ENCODE results near the gene ZNF524. TPM values are rescaled to one million over a fixed set of nuclear protein-coding genes. Genes with fewer than 3 reads are reported as not detected.
A peak's percentile ranks its signal among the peaks of the same experiment; 100 is the strongest.

Gene ZNF524
- total RNA-seq, 1 donor = 4.7 TPM

DNA sequence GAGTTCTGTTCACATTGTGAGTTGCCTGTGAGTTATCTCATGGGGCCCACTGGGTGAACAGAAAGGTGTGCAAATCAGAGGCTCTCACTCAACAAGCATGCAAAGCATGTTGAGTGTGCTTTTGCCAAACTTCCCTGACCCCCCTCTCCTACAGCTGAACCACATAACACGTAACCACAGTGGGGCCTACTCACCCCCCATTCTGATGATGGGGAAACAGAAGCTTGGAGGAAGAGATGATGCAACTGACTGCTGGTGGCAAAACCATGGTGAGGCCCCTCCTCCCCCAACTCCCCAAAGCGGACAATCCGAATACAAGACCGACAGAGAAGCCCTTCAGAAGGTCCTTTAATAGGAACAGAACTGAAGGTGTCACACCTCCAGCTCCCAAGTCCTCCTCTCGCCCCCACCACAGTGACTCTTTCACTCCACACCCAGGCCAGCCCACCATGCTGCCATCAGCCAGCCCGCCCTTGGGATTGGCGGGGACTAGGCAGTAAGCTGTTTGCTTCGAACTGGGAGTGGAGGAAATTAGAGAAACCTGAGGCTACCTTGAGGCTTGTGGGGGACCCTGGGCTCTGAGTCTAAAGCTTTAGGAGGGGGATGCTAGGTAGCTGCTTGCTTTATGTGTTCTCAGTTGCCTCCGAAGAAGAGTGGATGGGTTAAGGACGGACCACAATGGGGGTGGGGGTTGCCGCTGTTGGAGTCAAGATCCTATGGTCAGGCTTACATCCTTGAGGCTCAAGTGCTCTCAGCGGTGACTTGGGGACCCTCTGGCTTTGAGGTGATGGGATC, 20.5 kb downstream of the ZNF524 start:
- no peak overlapping the region for H3K4me3 ChIP-seq (ENCODE audit: low read depth, low read length)
- TF ChIP-seq, protein P1, sequence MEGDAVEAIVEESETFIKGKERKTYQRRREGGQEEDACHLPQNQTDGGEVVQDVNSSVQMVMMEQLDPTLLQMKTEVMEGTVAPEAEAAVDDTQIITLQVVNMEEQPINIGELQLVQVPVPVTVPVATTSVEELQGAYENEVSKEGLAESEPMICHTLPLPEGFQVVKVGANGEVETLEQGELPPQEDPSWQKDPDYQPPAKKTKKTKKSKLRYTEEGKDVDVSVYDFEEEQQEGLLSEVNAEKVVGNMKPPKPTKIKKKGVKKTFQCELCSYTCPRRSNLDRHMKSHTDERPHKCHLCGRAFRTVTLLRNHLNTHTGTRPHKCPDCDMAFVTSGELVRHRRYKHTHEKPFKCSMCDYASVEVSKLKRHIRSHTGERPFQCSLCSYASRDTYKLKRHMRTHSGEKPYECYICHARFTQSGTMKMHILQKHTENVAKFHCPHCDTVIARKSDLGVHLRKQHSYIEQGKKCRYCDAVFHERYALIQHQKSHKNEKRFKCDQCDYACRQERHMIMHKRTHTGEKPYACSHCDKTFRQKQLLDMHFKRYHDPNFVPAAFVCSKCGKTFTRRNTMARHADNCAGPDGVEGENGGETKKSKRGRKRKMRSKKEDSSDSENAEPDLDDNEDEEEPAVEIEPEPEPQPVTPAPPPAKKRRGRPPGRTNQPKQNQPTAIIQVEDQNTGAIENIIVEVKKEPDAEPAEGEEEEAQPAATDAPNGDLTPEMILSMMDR (IDR thresholded peaks at IDR 0.05; ENCODE audit: insufficient read depth, low read depth, low read length) = no peak
- peak; percentile 22 for DNase-seq (ENCODE audit: low read depth)

DNA sequence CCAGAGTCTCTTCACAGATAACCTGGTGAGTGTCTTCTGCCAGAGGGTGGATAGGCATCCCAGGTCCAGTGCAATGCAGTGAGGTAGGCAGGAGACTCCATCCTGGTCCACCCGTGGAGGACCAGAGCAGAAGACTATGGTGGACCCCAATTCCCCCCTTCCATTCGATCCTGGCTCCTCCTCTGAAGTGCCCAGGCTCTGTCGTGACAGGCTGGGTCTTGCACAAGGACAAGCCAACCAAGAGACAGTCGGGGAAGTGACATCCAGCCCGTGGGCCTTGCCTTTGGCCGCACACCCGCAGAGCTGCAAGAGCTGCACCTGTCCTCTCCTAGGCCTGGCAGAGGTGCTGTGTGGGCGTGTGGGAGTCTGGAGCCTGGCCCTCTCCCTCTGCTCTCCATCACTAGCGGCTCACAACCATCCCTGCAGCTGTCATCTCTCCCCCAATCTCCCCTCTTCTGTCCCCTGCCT, 21.2 kb downstream of the ZNF524 start:
- TF ChIP-seq, protein P1 (IDR thresholded peaks at IDR 0.05; ENCODE audit: insufficient read depth, low read depth, low read length) = no peak
- DNase-seq (ENCODE audit: low read depth) = no peak
- no peak overlapping the region for H3K4me3 ChIP-seq (ENCODE audit: low read depth, low read length)

DNA sequence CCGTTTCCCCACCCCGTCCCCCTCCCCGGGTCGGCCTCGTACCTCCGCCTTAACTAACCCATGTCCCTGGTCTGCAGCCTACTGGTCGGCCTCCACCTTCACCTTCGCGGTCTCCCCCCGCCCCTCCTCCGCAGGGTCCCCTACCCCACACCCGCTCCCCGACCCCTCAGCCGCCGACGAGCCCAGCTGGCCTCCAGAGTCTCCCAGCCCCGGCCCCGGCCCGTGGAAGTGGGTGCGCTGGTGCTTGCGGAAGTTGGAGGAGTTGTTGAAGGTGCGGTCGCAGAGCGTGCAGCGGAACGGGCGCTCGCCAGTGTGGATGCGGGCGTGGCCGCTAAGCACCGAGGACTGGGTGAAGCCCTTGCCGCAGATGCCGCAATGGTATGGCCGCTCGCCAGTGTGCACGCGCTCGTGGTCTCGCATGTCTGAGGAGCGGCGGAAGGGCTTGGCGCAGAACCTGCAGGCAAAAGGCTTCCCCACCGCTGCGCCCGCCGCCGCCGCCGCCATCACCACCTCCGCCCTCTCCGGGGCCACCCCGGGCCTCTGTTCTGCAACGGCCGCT, 21.7 kb downstream of the ZNF524 start:
- DNase-seq (ENCODE audit: low read depth) = no peak
- TF ChIP-seq, protein P1 (IDR thresholded peaks at IDR 0.05; ENCODE audit: insufficient read depth, low read depth, low read length) = no peak

DNA sequence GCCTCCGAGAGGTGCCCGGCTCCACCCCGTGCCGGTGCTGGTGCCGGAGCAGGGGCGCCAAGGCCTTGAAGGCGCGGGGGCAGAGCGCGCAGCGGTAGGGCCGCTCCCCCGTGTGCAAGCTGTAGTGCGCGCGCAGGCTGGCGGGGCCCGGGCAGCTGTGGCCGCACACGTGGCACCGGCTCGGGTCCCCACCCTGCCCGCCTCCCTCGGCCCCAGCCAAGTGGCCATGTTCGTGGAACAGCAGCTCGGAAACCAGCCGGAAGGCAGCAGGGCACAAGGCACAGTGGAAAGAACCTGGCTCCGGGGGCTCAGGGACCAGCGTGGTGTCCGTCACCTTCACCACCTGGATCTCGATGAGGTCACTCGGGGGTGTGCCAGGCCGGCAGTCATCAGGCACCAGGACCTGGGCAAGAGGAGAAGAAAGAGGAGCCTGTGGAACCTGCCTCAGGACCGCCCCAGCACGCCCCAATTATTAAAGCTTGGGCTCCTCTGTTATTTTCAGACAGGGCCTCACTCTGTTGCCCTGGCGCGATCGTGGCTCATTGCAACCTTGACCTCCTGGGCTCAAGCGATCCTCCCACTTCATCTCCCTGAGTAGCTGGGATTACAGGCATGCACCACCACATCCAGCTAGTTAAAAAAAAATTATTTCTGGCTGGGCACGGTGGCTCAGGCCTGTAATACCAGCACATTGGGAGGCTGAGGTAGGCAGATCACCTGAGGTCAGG, 22.3 kb downstream of the ZNF524 start:
- DNase-seq (ENCODE audit: low read depth) = no peak
- TF ChIP-seq, protein P1 (IDR thresholded peaks at IDR 0.05; ENCODE audit: insufficient read depth, low read depth, low read length) = no peak
- H3K4me3 ChIP-seq (ENCODE audit: low read depth, low read length) = no peak overlapping the region

More for the DNA sequence above, 21.7 kb downstream of the ZNF524 start:
- no peak overlapping the region for H3K4me3 ChIP-seq (ENCODE audit: low read depth, low read length)

GRCh38 chr19:55623130-55623529, 23.0 kb downstream of the ZNF524 start:
- no peak for DNase-seq (ENCODE audit: low read depth)
- H3K4me3 ChIP-seq (ENCODE audit: low read depth, low read length) = no peak overlapping the region
- TF ChIP-seq, protein P1 (IDR thresholded peaks at IDR 0.05; ENCODE audit: insufficient read depth, low read depth, low read length) = no peak

GRCh38 chr19:55623561-55623960, 23.5 kb downstream of the ZNF524 start:
- DNase-seq (ENCODE audit: low read depth) = no peak
- TF ChIP-seq, protein P1 (IDR thresholded peaks at IDR 0.05; ENCODE audit: insufficient read depth, low read depth, low read length) = no peak
- H3K4me3 ChIP-seq (ENCODE audit: low read depth, low read length) = peak overlapping the region; percentile 76

Data from fibroblast of villous mesenchyme (primary cell).